OCI-LY7 (cell line): ENCODE measurements around the gene GPR156.

Experiments used
- CTCF ChIP-seq: fragments of 200-600 bp; sonication (generic); conservative IDR thresholded peaks from 2 replicates; pipeline ENCODE4 v1.5.1; 2014; ENCODE audit warnings: mild to moderate bottlenecking, antibody characterized with exemption, low read length, moderate library complexity, mixed read lengths
- EZH2phosphoT487 ChIP-seq: fragments of 200-600 bp; sonication (generic); IDR thresholded peaks from 2 replicates; pipeline ENCODE4 v1.6.1; 2018; ENCODE audit warnings: low read depth, borderline replicate concordance, mild to moderate bottlenecking, mixed run types, antibody characterized with exemption, low read length, moderate library complexity, mixed read lengths

GRCh38 chr3:120265989-120266388, 19.0 kb downstream of the GPR156 start:
- TF ChIP-seq CTCF (no peak), EZH2phosphoT487 (no peak)
